ENCODE results near the gene RTKN2.

The RTKN2 gene

GRCh38 chr10:62264126-62264525 is 4.5 kb downstream of the RTKN2 start:
- Histone ChIP-seq H3K4me3 (ENCODE audit: low read depth in 1 of 2, low read length in 2 of 2) (no peak overlapping the region), H3K36me3 (ENCODE audit: control insufficient read depth in 1 of 2, insufficient read depth in 2 of 2, low read length in 2 of 2) (no peaks in the 10 kb centered on the region), H3K9ac (ENCODE audit: low read depth in 1 of 2, low read length in 2 of 2) (no peak overlapping the region), H3K9me3 (ENCODE audit: control insufficient read depth in 1 of 2, low read length in 2 of 2) (no peaks in the 10 kb centered on the region), H3K4me1 (ENCODE audit: control insufficient read depth in 1 of 2, insufficient read depth in 2 of 2, low read length in 2 of 2) (peaks cover 6 to 15% of the 10 kb centered on the region in 2 donors), H3K27ac (ENCODE audit: low read depth, low read length) (no peak overlapping the region), H3K27me3 (ENCODE audit: control insufficient read depth in 1 of 2, insufficient read depth in 2 of 2, low read length in 2 of 2) (no peaks in the 10 kb centered on the region)

DNA sequence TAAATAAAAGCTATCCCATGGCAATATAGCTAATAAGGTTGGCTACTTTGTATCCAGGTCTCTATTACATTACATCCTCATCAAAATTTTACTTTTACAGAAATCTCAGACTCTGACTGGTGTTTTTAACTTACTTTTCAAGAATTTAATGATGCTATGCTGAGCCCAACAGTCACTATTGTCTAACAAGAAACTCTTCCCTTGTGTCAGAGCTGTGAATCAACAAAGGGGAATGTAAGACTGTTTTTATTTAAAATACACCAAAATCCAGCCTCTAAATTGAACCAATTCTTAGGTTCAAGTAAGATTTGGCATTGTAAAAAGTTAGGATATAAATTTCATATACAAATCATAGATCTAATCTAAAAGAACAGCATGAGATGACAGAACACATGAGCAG is 7.0 kb downstream of the RTKN2 start:
- no peak overlapping the region for H3K27ac ChIP-seq (ENCODE audit: low read depth, low read length)
- no peaks in the 10 kb centered on the region for H3K36me3 ChIP-seq (ENCODE audit: control insufficient read depth in 1 of 2, insufficient read depth in 2 of 2, low read length in 2 of 2)
- H3K4me3 ChIP-seq (ENCODE audit: low read depth in 1 of 2, low read length in 2 of 2): no peak overlapping the region
- no peak overlapping the region for H3K9ac ChIP-seq (ENCODE audit: low read depth in 1 of 2, low read length in 2 of 2)
- no peaks in the 10 kb centered on the region for H3K4me1 ChIP-seq (ENCODE audit: control insufficient read depth in 1 of 2, insufficient read depth in 2 of 2, low read length in 2 of 2)
- no peaks in the 10 kb centered on the region for H3K27me3 ChIP-seq (ENCODE audit: control insufficient read depth in 1 of 2, insufficient read depth in 2 of 2, low read length in 2 of 2)
- no peaks in the 10 kb centered on the region for H3K9me3 ChIP-seq (ENCODE audit: control insufficient read depth in 1 of 2, low read length in 2 of 2)

GRCh38 chr10:62259998-62260397 is 8.6 kb downstream of the RTKN2 start:
- no peak overlapping the region for H3K27ac ChIP-seq (ENCODE audit: low read depth, low read length)
- H3K36me3 ChIP-seq (ENCODE audit: control insufficient read depth in 1 of 2, insufficient read depth in 2 of 2, low read length in 2 of 2): no peaks in the 10 kb centered on the region
- no peaks in the 10 kb centered on the region for H3K27me3 ChIP-seq (ENCODE audit: control insufficient read depth in 1 of 2, insufficient read depth in 2 of 2, low read length in 2 of 2)
- no peaks in the 10 kb centered on the region for H3K9me3 ChIP-seq (ENCODE audit: control insufficient read depth in 1 of 2, low read length in 2 of 2)
- no peak overlapping the region for H3K9ac ChIP-seq (ENCODE audit: low read depth in 1 of 2, low read length in 2 of 2)
- H3K4me1 ChIP-seq (ENCODE audit: control insufficient read depth in 1 of 2, insufficient read depth in 2 of 2, low read length in 2 of 2): no peaks in the 10 kb centered on the region
- H3K4me3 ChIP-seq (ENCODE audit: low read depth in 1 of 2, low read length in 2 of 2): no peak overlapping the region

GRCh38 chr10:62259456-62259855 is 9.2 kb downstream of the RTKN2 start:
- H3K36me3 ChIP-seq (ENCODE audit: control insufficient read depth in 1 of 2, insufficient read depth in 2 of 2, low read length in 2 of 2): no peaks in the 10 kb centered on the region
- H3K27ac ChIP-seq (ENCODE audit: low read depth, low read length): no peak overlapping the region
- no peaks in the 10 kb centered on the region for H3K9me3 ChIP-seq (ENCODE audit: control insufficient read depth in 1 of 2, low read length in 2 of 2)
- H3K4me1 ChIP-seq (ENCODE audit: control insufficient read depth in 1 of 2, insufficient read depth in 2 of 2, low read length in 2 of 2): no peaks in the 10 kb centered on the region
- H3K9ac ChIP-seq (ENCODE audit: low read depth in 1 of 2, low read length in 2 of 2): no peak overlapping the region
- H3K27me3 ChIP-seq (ENCODE audit: control insufficient read depth in 1 of 2, insufficient read depth in 2 of 2, low read length in 2 of 2): no peaks in the 10 kb centered on the region
- no peak overlapping the region for H3K4me3 ChIP-seq (ENCODE audit: low read depth in 1 of 2, low read length in 2 of 2)

- Histone ChIP-seq H3K27me3 (ENCODE audit: control insufficient read depth in 1 of 2, insufficient read depth in 2 of 2, low read length in 2 of 2) (no peaks in the 10 kb centered on the region), H3K27ac (ENCODE audit: low read depth, low read length) (no peak overlapping the region), H3K36me3 (ENCODE audit: control insufficient read depth in 1 of 2, insufficient read depth in 2 of 2, low read length in 2 of 2) (no peaks in the 10 kb centered on the region), H3K4me1 (ENCODE audit: control insufficient read depth in 1 of 2, insufficient read depth in 2 of 2, low read length in 2 of 2) (no peaks in the 10 kb centered on the region), H3K9ac (ENCODE audit: low read depth in 1 of 2, low read length in 2 of 2) (no peak overlapping the region), H3K4me3 (ENCODE audit: low read depth in 1 of 2, low read length in 2 of 2) (no peak overlapping the region), H3K9me3 (ENCODE audit: control insufficient read depth in 1 of 2, low read length in 2 of 2) (no peaks in the 10 kb centered on the region)
Observed at GRCh38 chr10:62258926-62259325, 9.7 kb downstream of the RTKN2 start.

DNA sequence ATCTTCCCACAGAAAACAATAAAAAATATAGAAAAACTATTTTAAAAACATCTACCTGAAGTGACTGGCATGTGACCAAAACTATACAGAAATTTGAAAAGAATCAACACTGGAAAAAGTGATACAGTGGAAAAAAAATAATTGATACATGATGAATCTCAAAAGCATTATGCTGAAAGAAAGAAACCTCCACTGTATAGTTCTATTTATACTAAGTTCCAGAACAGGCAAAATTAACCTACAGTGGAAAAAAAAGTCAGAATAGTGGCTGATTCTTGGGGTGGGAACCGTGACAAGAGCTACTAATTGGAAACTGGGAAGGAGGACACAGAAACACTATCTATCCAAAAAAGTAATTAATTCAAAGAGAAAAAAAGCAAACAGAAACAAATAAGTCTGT is 14.9 kb downstream of the RTKN2 start:
- H3K27ac ChIP-seq (ENCODE audit: low read depth, low read length): no peak overlapping the region
- no peaks in the 10 kb centered on the region for H3K36me3 ChIP-seq (ENCODE audit: control insufficient read depth in 1 of 2, insufficient read depth in 2 of 2, low read length in 2 of 2)
- peaks cover 0 to 3% of the 10 kb centered on the region in 2 donors for H3K4me1 ChIP-seq (ENCODE audit: control insufficient read depth in 1 of 2, insufficient read depth in 2 of 2, low read length in 2 of 2)
- H3K27me3 ChIP-seq (ENCODE audit: control insufficient read depth in 1 of 2, insufficient read depth in 2 of 2, low read length in 2 of 2): no peaks in the 10 kb centered on the region
- H3K9ac ChIP-seq (ENCODE audit: low read depth in 1 of 2, low read length in 2 of 2): no peak overlapping the region
- no peaks in the 10 kb centered on the region for H3K9me3 ChIP-seq (ENCODE audit: control insufficient read depth in 1 of 2, low read length in 2 of 2)
- no peak overlapping the region for H3K4me3 ChIP-seq (ENCODE audit: low read depth in 1 of 2, low read length in 2 of 2)

DNA sequence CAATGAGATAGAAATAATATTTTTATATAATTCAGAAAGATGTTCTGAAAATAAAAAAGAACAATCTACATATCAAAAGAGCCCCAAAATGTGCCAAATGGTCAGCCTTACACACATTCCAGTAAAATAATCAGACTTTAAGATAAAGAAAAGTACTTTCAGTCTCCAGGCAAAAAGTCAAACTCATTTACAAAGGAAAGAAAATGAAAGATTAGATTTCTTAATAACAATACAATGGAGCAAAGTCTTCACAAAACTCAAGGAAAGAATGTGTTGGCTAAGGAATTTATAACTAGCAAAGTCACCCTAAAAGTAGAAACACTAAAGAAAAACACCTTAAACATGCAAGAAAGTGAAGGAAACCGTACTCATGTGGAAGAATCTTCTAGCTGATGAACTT is 16.6 kb downstream of the RTKN2 start:
- no peak overlapping the region for H3K4me3 ChIP-seq (ENCODE audit: low read depth in 1 of 2, low read length in 2 of 2)

GRCh38 chr10:62250594-62251198 is 17.9 kb downstream of the RTKN2 start:
- Histone ChIP-seq H3K27ac (ENCODE audit: low read depth, low read length) (no peak overlapping the region), H3K9me3 (ENCODE audit: control insufficient read depth in 1 of 2, low read length in 2 of 2) (no peaks in the 10 kb centered on the region), H3K27me3 (ENCODE audit: control insufficient read depth in 1 of 2, insufficient read depth in 2 of 2, low read length in 2 of 2) (no peaks in the 10 kb centered on the region), H3K36me3 (ENCODE audit: control insufficient read depth in 1 of 2, insufficient read depth in 2 of 2, low read length in 2 of 2) (no peaks in the 10 kb centered on the region), H3K4me3 (ENCODE audit: low read depth in 1 of 2, low read length in 2 of 2) (no peak overlapping the region), H3K4me1 (ENCODE audit: control insufficient read depth in 1 of 2, insufficient read depth in 2 of 2, low read length in 2 of 2) (peaks cover 0 to 3% of the 10 kb centered on the region in 2 donors), H3K9ac (ENCODE audit: low read depth in 1 of 2, low read length in 2 of 2) (no peak overlapping the region)

More for the DNA sequence above, 16.6 kb downstream of the RTKN2 start:
- H3K9me3 ChIP-seq (ENCODE audit: control insufficient read depth in 1 of 2, low read length in 2 of 2): no peaks in the 10 kb centered on the region
- no peak overlapping the region for H3K9ac ChIP-seq (ENCODE audit: low read depth in 1 of 2, low read length in 2 of 2)
- H3K27ac ChIP-seq (ENCODE audit: low read depth, low read length): no peak overlapping the region
- H3K27me3 ChIP-seq (ENCODE audit: control insufficient read depth in 1 of 2, insufficient read depth in 2 of 2, low read length in 2 of 2): no peaks in the 10 kb centered on the region
- peaks cover 0 to 3% of the 10 kb centered on the region in 2 donors for H3K4me1 ChIP-seq (ENCODE audit: control insufficient read depth in 1 of 2, insufficient read depth in 2 of 2, low read length in 2 of 2)
- H3K36me3 ChIP-seq (ENCODE audit: control insufficient read depth in 1 of 2, insufficient read depth in 2 of 2, low read length in 2 of 2): no peaks in the 10 kb centered on the region

DNA sequence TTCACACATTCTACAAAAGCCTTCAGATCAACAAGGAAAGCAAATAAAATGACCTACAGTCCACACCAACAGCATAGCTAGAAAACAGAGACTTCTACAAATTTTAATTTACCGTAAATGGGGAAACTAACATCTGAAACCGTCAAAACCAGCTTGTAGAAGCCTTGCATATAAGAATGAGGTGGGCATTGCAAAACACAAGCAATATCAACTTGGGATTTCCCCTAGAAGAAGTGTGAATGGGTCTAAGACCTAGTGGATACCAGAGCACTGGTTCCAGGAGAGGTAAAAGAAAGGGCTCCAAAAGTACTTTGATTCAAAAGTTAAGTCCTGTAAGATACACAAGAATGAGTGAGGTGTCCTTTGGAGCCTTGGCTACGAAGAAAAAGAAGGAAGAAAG is 18.7 kb downstream of the RTKN2 start:
- no peaks in the 10 kb centered on the region for H3K27me3 ChIP-seq (ENCODE audit: control insufficient read depth in 1 of 2, insufficient read depth in 2 of 2, low read length in 2 of 2)
- no peaks in the 10 kb centered on the region for H3K9me3 ChIP-seq (ENCODE audit: control insufficient read depth in 1 of 2, low read length in 2 of 2)
- no peak overlapping the region for H3K4me3 ChIP-seq (ENCODE audit: low read depth in 1 of 2, low read length in 2 of 2)
- no peak overlapping the region for H3K9ac ChIP-seq (ENCODE audit: low read depth in 1 of 2, low read length in 2 of 2)
- no peaks in the 10 kb centered on the region for H3K36me3 ChIP-seq (ENCODE audit: control insufficient read depth in 1 of 2, insufficient read depth in 2 of 2, low read length in 2 of 2)
- H3K27ac ChIP-seq (ENCODE audit: low read depth, low read length): no peak overlapping the region
- H3K4me1 ChIP-seq (ENCODE audit: control insufficient read depth in 1 of 2, insufficient read depth in 2 of 2, low read length in 2 of 2): peaks cover 0 to 3% of the 10 kb centered on the region in 2 donors

GRCh38 chr10:62248465-62248864 is 20.2 kb downstream of the RTKN2 start:
- Histone ChIP-seq H3K36me3 (ENCODE audit: control insufficient read depth in 1 of 2, insufficient read depth in 2 of 2, low read length in 2 of 2) (no peaks in the 10 kb centered on the region), H3K27ac (ENCODE audit: low read depth, low read length) (no peak overlapping the region), H3K4me3 (ENCODE audit: low read depth in 1 of 2, low read length in 2 of 2) (no peak overlapping the region), H3K9me3 (ENCODE audit: control insufficient read depth in 1 of 2, low read length in 2 of 2) (no peaks in the 10 kb centered on the region), H3K27me3 (ENCODE audit: control insufficient read depth in 1 of 2, insufficient read depth in 2 of 2, low read length in 2 of 2) (no peaks in the 10 kb centered on the region), H3K4me1 (ENCODE audit: control insufficient read depth in 1 of 2, insufficient read depth in 2 of 2, low read length in 2 of 2) (peaks cover 0 to 11% of the 10 kb centered on the region in 2 donors), H3K9ac (ENCODE audit: low read depth in 1 of 2, low read length in 2 of 2) (no peak overlapping the region)

Data from duodenal mucosa (tissue), 2 donors.